IPS DF 4.7 (cell line): ENCODE results near the gene TUBGCP4.
"Not testable (repeated sequence)": the region's sequence is repeated elsewhere in the genome, so short reads cannot be mapped to it uniquely, and the experiment has no call there.

Source experiments
- DNase-seq: peaks from one replicate; pipeline ENCODE4 v3.0.0-alpha.2; 2013; ENCODE audit warnings: low spot score; ENCODE audit errors: extremely low read depth

Gene TUBGCP4, protein sequence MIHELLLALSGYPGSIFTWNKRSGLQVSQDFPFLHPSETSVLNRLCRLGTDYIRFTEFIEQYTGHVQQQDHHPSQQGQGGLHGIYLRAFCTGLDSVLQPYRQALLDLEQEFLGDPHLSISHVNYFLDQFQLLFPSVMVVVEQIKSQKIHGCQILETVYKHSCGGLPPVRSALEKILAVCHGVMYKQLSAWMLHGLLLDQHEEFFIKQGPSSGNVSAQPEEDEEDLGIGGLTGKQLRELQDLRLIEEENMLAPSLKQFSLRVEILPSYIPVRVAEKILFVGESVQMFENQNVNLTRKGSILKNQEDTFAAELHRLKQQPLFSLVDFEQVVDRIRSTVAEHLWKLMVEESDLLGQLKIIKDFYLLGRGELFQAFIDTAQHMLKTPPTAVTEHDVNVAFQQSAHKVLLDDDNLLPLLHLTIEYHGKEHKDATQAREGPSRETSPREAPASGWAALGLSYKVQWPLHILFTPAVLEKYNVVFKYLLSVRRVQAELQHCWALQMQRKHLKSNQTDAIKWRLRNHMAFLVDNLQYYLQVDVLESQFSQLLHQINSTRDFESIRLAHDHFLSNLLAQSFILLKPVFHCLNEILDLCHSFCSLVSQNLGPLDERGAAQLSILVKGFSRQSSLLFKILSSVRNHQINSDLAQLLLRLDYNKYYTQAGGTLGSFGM

GRCh38 chr15:43370975-43371974 is at the start of gene TUBGCP4, which contains the start of gene ZSCAN29:
TSS of gene TUBGCP4 (plus strand) at chr15:43371101. CDS start at chr15:43371355, 254 bp downstream.
TSS of gene ZSCAN29 (minus strand) at chr15:43371043. CDS start at chr15:43369913, 1,130 bp downstream.
- DNase-seq = peak; percentile 69

DNA sequence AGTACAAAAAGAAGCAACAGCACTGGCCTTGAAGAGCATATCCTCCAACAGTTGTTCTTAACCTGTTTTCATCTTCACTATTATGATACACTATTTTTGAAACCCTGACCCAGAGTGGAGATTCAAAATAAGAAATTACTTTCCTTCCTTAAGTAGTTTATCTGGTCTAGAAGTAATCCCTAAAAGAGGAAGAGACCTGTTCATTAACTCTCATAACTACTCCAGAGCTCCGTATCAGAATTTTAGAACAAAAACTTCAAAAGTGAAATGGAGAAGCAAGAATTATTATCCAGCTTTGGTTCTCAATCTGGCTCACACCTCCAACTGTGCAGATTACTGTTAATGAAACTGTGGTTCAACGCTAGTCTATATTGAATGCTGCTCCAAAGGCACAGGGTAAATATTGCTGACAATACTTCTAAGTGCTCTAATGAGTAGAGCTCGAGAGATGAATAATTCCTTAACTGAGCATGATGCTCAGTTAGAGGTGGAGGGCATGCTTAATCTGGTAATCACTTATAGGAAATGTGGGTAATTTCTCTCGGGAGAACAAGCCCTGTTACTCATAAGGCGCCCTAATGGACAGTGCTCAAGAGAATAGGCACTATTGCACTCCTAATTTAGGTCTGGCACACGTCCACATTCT is 45.7 kb upstream of the TUBGCP4 start:
- no peak for DNase-seq

- DNase-seq = no peak
These were observed 41.5 kb upstream of the TUBGCP4 start for GRCh38 chr15:43329217-43329959.

DNA sequence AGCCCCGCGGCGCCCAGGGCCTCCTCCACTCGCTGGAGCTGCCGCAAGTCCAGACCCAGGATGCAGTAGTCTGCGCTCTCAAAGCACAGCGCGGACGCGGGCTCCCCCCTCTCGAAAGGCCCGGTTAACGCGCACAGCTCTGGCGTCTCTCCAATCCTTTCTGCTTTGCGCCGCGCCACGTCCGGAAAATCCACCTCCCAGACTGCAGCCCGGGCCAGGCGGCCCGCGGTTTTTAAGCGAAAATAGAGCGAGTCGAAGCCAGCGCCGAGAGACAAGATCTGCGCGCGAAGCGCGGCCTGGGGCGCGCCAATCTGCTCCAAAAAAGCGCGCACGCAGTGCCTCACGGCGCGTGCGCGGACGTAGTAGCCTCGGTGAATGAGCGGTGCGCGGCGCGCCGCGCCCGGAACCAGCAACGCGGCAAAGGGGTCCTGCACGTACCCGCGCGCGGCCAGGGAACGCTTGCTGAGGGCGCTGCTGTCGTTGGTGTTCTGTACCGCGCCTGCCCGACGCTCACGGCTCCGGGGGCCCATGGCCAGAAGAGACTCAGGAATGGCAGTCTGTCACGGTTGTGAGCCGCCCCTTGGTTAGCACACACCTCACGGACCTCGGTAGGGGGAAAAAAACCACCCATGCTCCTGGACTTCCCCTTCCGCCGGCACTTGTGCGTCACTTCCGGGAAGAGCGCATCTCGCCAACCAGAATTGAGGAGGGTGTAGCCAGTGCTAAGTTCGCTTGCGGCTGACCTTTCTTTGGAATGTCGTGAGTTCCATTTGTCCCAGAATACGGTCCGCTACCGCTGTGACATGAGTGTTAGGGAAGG is 40.7 kb upstream of the TUBGCP4 start, which contains the start of gene LCMT2:
Gene LCMT2 (minus strand): TSS at position 614 of the 820 bp plus-strand sequence. CDS start 84 bp downstream, at position 530.
- peak; percentile 91 for DNase-seq

- no peak for DNase-seq
These were observed 40.2 kb upstream of the TUBGCP4 start for GRCh38 chr15:43330780-43331087.

GRCh38 chr15:43346305-43346704 is 24.6 kb upstream of the TUBGCP4 start:
- DNase-seq = no peak

- DNase-seq = no peak
These were observed 23.8 kb upstream of the TUBGCP4 start for GRCh38 chr15:43347114-43347513.

- DNase-seq = no peak
These were observed 18.1 kb upstream of the TUBGCP4 start for GRCh38 chr15:43352693-43353382.

DNA sequence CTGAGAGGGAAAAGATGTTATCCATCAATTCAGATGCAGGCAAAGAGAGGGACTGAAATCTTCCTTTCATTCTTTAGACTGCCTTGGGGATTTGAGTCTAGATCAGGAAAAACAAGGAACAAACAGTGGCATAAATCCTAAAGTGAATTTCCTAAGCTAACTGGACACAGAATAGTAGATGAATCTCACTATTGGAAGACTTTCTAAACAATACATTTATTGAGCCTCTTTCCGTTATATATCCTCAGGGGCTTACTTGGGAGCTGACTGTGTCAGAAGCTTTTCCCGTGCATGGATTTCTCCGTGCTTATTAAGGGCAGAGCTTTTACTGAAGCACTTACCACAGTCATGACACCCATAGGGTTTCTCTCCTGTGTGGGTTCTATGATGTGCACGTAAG is 10.1 kb upstream of the TUBGCP4 start:
- DNase-seq = no peak

DNA sequence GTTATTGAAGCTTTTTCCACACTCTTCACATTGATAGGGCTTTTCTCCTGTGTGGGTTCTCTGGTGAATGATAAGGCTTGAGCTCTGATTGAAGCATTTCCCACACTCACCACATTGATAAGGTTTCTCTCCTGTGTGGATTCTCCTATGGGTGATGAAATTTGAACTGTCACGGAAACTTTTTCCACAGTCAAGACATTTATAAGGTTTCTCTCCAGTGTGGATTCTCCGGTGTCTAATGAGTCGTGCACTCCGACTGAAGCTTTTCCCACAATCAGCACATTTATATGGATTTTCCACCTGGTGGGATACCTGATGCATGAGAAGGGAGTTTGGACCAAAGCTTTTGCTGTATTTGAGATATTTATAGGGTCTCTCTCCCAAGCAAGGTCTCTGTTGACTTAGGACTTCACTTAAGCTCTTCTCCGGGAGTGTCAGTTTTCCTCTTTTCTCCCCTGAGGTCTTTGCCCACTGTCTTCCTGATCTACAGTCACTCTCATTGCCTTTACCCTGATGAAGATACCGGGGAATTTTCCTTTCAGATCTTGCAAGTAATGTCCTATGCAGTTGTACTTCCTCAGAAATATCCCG is 9.5 kb upstream of the TUBGCP4 start:
- no peak for DNase-seq

- no peak for DNase-seq
These were observed 459 bp upstream of the TUBGCP4 start for GRCh38 chr15:43370310-43370974.

GRCh38 chr15:43376017-43376705 is 5.3 kb downstream of the TUBGCP4 start:
- no peak for DNase-seq

- DNase-seq = no peak
These were observed 7.7 kb downstream of the TUBGCP4 start for GRCh38 chr15:43378601-43379000.

DNA sequence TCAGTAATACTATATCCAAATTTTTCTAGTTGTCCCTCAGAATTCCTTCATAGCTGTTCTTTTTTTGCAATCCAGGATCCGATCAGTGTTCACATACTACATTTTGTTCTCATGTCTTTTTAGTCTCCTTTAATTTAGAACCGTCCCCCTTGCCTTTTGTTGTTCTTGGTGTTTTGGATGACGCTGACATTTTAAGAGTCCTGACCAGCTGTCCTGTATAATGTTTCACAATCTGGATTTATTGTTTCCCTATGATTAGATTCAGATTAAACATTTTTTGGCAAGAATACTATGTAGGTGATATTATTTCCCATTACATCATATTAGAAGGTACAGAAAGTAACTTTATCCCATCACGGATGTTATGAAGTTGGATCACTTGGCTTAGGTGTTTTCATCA is 11.4 kb downstream of the TUBGCP4 start:
- no peak for DNase-seq

DNA sequence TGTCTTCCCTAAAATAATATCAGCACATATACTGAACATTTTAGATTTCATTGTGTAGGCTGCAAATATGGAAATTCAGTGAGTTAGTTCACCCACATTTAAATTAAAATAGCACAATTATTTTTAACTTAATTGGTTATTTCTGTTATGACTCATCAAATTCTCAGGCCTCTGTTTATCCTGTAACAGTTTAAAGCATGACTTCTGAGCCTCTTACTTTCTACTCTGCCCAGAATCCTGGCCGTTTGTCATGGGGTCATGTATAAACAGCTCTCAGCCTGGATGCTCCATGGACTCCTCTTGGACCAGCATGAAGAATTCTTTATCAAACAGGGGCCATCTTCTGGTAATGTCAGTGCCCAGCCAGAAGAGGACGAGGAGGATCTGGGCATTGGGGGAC is 12.2 kb downstream of the TUBGCP4 start:
- no peak for DNase-seq

- DNase-seq = no peak
These were observed 19.8 kb downstream of the TUBGCP4 start for GRCh38 chr15:43390723-43391122.

GRCh38 chr15:43393592-43393991 is 22.7 kb downstream of the TUBGCP4 start:
- not testable (repeated sequence) for DNase-seq
